MM.1S (cell line): ENCODE data around the gene RAB4B.

Source experiments
- CTCF ChIP-seq: fragments of 300-600 bp; sonication (generic); IDR thresholded peaks from 2 replicates; pipeline ENCODE4 v1.5.1; 2016; ENCODE audit warnings: antibody characterized with exemption, low read length, mixed read lengths
- EZH2 ChIP-seq: fragments of 300-600 bp; sonication (generic); optimal IDR thresholded peaks from 2 replicates; pipeline ENCODE3; 2017; ENCODE audit warnings: low read depth, mild to moderate bottlenecking, antibody characterized with exemption, low read length, mixed read lengths

- TF ChIP-seq CTCF (no peak), EZH2 (no peak)
These were observed 13.3 kb downstream of the RAB4B start for GRCh38 chr19:40791349-40791748.
